Measurements from ENCODE around the gene C5orf15. TPM values are rescaled to one million over a fixed set of nuclear protein-coding genes. Genes with fewer than 3 reads are reported as not detected.

Gene C5orf15
- total and polyA plus RNA-seq, 9 of the 15 experiments (the other 6 are each of a cell fraction or from before 2014, with no cell fraction given), result 23.3 to 50.7 (median 35.5) TPM

GRCh38 chr5:133962801-133963476 lies 5.5 kb downstream of the C5orf15 start (continued):
- TF ChIP-seq PTTG1 (tag; IDR thresholded peaks at IDR 0.05; ENCODE audit: low read depth) (no peak), EP400 (IDR thresholded peaks at IDR 0.05) (peak; percentile 55), ZNF583 (CRISPR knock-in tag; IDR thresholded peaks at IDR 0.05) (no peak), ATF6 (CRISPR knock-in tag; IDR thresholded peaks at IDR 0.05) (no peak), POLR2H (tag; IDR thresholded peaks at IDR 0.05; ENCODE audit: low read depth) (peak; percentile 58; the same call in 1 of the 2 replicates), KAT8 (IDR thresholded peaks at IDR 0.05; ENCODE audit: low read depth) (no peak), ZNF785 (CRISPR knock-in tag; IDR thresholded peaks at IDR 0.05) (no peak), DDX20 (tag; IDR thresholded peaks at IDR 0.05; ENCODE audit: low read depth) (no peak), EP300 (IDR thresholded peaks at IDR 0.05; ENCODE audit: low read length) (peak; percentile 62), HEY1 (CRISPR knock-in tag; IDR thresholded peaks at IDR 0.05; ENCODE audit: borderline replicate concordance) (no peak), FOXO4 (CRISPR knock-in tag; IDR thresholded peaks at IDR 0.05) (no peak), ZNF41 (CRISPR knock-in tag; conservative IDR thresholded peaks at IDR 0.05) (no peak), MYBL2 (IDR thresholded peaks at IDR 0.05; ENCODE audit: low read depth) (no peak), MYBL2 (CRISPR knock-in tag; IDR thresholded peaks at IDR 0.05; ENCODE audit: borderline replicate concordance) (no peak), HOMEZ (CRISPR knock-in tag; IDR thresholded peaks at IDR 0.05) (no peak), ZBTB12 (CRISPR knock-in tag; IDR thresholded peaks at IDR 0.05) (no peak), TRIM24 (IDR thresholded peaks at IDR 0.05) (peak in 1 of 2 experiments; percentile 33; a peak in 1 of 4 replicates), ZBED1 (IDR thresholded peaks at IDR 0.05) (no peak), ETV1 (tag; conservative IDR thresholded peaks at IDR 0.05; ENCODE audit: low read depth) (peak; percentile 54)

All from K562 (cell line).